ENCODE results near the gene ADCY3.

ADCY3 gene

DNA sequence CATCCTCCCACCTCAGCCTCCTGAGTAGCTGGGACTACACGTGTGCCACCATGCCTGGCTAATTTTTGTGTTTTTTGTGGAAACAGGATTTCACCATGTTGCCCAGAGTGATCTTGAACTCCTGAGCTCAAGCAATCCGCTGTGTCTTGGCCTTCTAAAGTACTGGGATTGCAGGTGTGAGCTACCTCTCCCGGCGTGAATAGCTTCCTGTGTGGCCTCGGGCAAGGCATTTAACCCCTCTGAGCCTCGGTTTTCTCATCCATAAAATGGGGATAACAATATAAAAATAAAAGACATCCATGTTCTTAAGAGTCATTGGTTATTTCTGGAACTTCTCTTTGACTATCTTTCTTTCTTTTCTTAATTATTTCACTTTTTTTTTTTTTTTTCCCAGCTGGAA, 19.3 kb upstream of the ADCY3 start:
- no peak for DNase-seq (ENCODE audit: low read depth)
- TF ChIP-seq, protein P1, sequence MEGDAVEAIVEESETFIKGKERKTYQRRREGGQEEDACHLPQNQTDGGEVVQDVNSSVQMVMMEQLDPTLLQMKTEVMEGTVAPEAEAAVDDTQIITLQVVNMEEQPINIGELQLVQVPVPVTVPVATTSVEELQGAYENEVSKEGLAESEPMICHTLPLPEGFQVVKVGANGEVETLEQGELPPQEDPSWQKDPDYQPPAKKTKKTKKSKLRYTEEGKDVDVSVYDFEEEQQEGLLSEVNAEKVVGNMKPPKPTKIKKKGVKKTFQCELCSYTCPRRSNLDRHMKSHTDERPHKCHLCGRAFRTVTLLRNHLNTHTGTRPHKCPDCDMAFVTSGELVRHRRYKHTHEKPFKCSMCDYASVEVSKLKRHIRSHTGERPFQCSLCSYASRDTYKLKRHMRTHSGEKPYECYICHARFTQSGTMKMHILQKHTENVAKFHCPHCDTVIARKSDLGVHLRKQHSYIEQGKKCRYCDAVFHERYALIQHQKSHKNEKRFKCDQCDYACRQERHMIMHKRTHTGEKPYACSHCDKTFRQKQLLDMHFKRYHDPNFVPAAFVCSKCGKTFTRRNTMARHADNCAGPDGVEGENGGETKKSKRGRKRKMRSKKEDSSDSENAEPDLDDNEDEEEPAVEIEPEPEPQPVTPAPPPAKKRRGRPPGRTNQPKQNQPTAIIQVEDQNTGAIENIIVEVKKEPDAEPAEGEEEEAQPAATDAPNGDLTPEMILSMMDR (IDR thresholded peaks at IDR 0.05; ENCODE audit: insufficient read depth, low read depth, low read length, missing control alignments) = no peak
- no peak overlapping the region for H3K4me3 ChIP-seq (ENCODE audit: low read length)

DNA sequence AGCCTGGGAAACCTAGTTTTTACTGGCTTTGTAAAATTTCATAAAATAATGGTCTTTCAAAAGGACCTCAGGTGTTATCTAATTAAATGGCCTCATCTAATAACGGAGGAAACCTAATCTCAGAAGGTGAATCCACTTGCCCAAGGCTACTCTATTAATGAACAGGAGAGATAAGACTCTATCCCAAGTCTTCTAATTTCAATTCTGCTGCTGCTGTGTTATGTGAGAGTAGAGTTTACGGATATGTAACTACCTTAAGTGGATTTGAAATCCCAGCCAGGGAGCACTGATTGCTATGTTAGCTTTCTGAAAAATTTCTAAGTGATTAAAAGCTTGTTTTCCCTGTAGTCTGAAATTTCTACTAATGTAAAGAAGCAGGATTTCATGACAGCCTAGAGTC, 17.2 kb upstream of the ADCY3 start:
- no peak overlapping the region for H3K4me3 ChIP-seq (ENCODE audit: low read length)
- no peak for DNase-seq (ENCODE audit: low read depth)
- TF ChIP-seq, protein P1 (IDR thresholded peaks at IDR 0.05; ENCODE audit: insufficient read depth, low read depth, low read length, missing control alignments) = no peak

DNA sequence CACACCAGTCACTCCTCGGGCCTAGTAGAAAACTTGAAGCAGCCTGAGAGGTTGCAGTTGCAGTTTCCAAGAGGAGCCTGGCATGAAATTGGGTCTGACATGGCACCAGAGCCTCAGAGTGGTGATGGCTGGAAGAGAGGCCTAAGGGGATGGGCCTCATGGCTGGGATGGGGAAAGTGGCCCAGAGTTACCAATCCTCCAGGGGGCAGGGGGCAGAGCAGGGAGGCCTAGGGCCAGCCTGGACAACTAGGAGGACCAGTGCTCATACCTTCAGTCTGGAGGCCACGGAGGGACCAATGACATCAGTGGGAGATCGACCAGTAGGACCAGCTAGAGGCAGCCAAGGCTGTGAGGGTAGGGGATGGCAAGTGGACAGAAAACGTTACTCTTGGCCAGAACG, 15.1 kb upstream of the ADCY3 start:
- DNase-seq (ENCODE audit: low read depth) = no peak
- H3K4me3 ChIP-seq (ENCODE audit: low read length) = no peak overlapping the region
- TF ChIP-seq, protein P1 (IDR thresholded peaks at IDR 0.05; ENCODE audit: insufficient read depth, low read depth, low read length, missing control alignments) = no peak

DNA sequence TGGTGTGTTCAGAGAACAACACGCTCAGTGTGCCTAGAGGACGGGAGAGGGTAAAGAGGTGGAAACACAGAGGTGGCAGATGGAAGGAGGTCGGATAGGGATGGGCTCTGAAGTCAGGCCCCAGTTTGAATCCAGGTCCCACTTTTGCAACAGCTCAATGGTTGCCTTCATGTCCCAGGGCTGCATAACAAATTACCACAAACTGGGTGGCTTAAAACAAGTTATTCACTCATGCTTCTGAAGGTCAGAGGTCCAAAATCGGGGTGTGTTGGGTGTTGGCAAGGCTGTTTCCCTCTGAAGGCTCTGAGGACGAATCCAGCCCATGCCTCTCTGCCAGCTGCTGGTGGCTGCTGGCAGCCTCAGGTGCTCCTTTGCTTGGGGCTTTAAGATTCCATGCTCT, 12.7 kb upstream of the ADCY3 start:
- TF ChIP-seq, protein P1 (IDR thresholded peaks at IDR 0.05; ENCODE audit: insufficient read depth, low read depth, low read length, missing control alignments) = no peak
- no peak for DNase-seq (ENCODE audit: low read depth)
- H3K4me3 ChIP-seq (ENCODE audit: low read length) = no peak overlapping the region

DNA sequence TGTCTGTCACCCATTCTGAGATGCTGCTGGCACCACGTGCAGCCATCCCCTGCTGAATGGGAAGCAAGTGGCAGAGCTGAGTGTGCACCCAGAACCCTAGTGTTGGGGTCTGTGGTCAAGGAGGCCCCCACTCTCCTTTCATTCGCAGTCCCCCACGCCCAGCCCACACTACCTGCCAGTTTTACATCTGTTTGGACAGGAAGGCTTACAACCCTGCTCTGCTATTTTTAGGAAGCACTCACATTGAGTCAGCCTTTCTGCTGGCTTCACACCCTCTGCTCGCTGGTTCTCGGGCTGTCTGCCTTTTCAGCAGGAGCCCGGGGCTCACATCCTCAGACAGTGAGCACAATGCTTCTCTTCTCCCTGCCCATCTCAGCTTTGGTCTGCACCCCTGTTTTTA, 10.7 kb upstream of the ADCY3 start:
- H3K4me3 ChIP-seq (ENCODE audit: low read length) = no peak overlapping the region
- TF ChIP-seq, protein P1 (IDR thresholded peaks at IDR 0.05; ENCODE audit: insufficient read depth, low read depth, low read length, missing control alignments) = no peak
- DNase-seq (ENCODE audit: low read depth) = peak; percentile 51

DNA sequence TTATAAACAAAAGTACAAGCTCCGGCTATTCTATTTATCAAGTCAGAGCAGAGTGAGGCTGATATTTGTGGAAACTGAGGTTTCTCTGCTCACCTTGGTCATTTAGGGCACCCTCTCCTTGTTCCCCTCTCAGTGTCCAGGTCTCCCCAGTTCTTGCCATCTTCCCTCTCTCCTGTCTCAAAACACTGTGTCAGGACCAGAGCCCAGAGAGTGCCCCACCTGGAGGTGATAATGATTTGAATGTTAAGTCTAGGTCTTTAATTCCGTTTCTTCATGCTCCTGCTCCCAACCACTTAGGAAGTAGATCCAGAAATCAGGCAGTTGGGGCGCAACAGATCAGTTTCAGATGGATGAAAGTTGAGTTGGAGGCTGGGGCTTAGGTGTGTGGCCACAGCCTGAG, 9.2 kb upstream of the ADCY3 start:
- no peak overlapping the region for H3K4me3 ChIP-seq (ENCODE audit: low read length)
- TF ChIP-seq, protein P1 (IDR thresholded peaks at IDR 0.05; ENCODE audit: insufficient read depth, low read depth, low read length, missing control alignments) = no peak
- DNase-seq (ENCODE audit: low read depth) = no peak

DNA sequence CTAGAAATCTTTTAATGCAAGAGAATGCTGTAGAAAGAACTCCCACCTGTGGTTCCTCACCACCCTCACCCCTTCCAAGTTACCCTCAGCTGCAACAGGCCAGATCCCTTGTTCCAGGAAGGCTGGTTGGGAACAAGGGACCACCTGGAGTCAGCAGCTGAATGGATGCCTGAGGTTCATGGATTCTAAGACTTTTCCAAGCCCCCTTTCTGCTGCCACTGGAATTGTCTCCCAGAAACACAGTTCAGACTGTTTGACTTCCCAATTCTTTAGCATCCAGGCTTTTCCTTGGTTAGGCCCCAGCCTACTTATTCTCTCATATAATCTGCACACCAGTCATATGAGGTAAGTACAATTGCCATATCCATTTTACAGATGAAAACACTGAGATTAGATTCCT, 8.0 kb upstream of the ADCY3 start:
- DNase-seq (ENCODE audit: low read depth) = no peak
- no peak overlapping the region for H3K4me3 ChIP-seq (ENCODE audit: low read length)

More for the DNA sequence above, 8.0 kb upstream of the ADCY3 start:
- TF ChIP-seq, protein P1 (IDR thresholded peaks at IDR 0.05; ENCODE audit: insufficient read depth, low read depth, low read length, missing control alignments) = no peak

Data from epithelial cell of esophagus (primary cell).